Thyroid gland (tissue), 4 donors: ENCODE data around the gene ZKSCAN1. TPM values are rescaled to one million over a fixed set of nuclear protein-coding genes. Genes with fewer than 3 reads are reported as not detected.
A peak's percentile ranks its signal among the peaks of the same experiment; 100 is the strongest.

Experiments
- DNase-seq, 2 donors: peaks; one replicate each; pipeline ENCODE4 v3.0.0-alpha.2; 2019
- H3K27ac ChIP-seq, 3 donors: fragments of 200-600 bp; sonication (generic); 1 replicate in 2 of 3; 2 replicates in 1 of 3; pipeline ENCODE4 v1.5.1; 2016 to 2019; ENCODE audit warnings: mild to moderate bottlenecking in 1 of 3, moderate library complexity in 1 of 3
- H3K27me3 ChIP-seq: fragments of 200-600 bp; sonication (generic); one replicate; pipeline ENCODE4 v1.5.1; 2019
- H3K36me3 ChIP-seq, 2 donors: fragments of 200-600 bp; sonication (generic); one replicate each; pipeline ENCODE4 v1.5.1; 2016 to 2019
- H3K4me1 ChIP-seq, 2 donors: fragments of 200-600 bp; sonication (generic); one replicate each; pipeline ENCODE4 v1.5.1; 2017 to 2019
- H3K4me3 ChIP-seq, 3 donors: fragments of 200-600 bp; sonication (generic); replicated peaks in 1 of 3; 1 replicate in 2 of 3; 2 replicates in 1 of 3; pipeline ENCODE4 v1.5.1; 2016; ENCODE audit warnings: mild to moderate bottlenecking in 1 of 3
- H3K9me3 ChIP-seq: fragments of 200-600 bp; sonication (generic); one replicate; pipeline ENCODE4 v1.5.1; 2017
- POLR2A ChIP-seq, 2 donors: fragments of 450-650 bp; IDR thresholded peaks; one replicate each; pipeline ENCODE4 v1.6.1; 2017; ENCODE audit warnings: antibody characterized with exemption in 2 of 2, mild to moderate bottlenecking in 2 of 2, moderate library complexity in 1 of 2
- WGBS, 2 donors: methylation state at CpG; one replicate each; pipeline ENCODE4 v1.1.5; 2017; 5-methylcytosine and 5-hydroxymethylcytosine counted together
- intact Hi-C: fragments of 100-400 bp; cut with DNase I; formaldehyde crosslinking; loops from one replicate; pipeline ENCODE4 v1.15.1; 2023
- total RNA-seq, 4 donors: library from RNA; depleted of rRNA; stranded (reverse); fragments of >200 nt; gene quantifications; one replicate each; pipeline ENCODE4 v1.2.3, GENCODE V29; 2016
- TF ChIP-seq, protein P1 (sequence below), 6 experiments: fragments of 200-600 bp in 3 of 6; fragments of 450-650 bp in 3 of 6; sonication (generic) in 3 of 6; IDR thresholded peaks; one replicate each; pipeline ENCODE4 v1.5.1; 2016 to 2019; ENCODE audit warnings: antibody characterized with exemption in 6 of 6, mild to moderate bottlenecking in 2 of 6, inconsistent platforms in 1 of 6, moderate library complexity in 1 of 6

The ZKSCAN1 gene
- total RNA-seq, 4 donors from 2014 or later: 34.0 to 41.4 (median 35.3) TPM

DNA sequence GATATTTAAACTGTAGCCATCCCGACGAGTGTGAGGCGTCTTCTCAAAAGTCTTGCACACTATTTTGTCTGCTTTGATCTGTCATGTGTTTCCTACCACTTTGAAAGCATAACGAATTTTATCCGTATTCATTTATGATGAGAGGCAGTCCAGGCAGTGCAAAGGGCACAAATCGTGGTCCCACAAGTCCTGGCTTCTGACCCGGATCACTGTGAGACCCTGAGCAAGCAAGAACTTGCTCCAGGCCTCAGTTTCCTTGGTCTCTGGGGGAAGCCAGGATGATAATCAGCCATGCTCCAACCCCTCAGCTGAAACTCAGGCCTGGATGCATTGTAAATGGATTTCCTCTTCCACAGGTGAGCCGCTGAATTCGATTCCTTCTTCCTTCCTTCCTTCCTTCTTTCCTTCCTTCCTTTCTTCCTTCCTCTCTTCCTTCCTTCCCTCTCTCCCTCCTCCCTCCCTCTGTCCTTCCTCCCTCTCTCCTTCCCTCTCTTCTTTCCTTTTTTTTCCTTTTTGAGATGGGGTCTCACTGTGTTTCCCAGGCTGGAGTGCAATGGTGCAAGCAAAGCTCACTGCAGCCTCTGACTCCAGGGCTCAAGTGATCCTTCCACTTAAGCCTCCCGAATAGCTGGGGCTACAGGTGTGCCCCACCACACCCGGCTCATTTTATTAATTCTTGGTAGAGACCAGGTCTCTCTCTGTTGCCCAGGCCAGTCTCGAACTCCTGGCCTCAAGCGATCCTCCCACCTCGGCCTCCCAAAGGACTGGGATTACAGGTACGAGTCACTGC, 18.4 kb upstream of the ZKSCAN1 start:
- intact Hi-C loops: no loop called here
- Histone ChIP-seq H3K4me1 (peaks cover 12 to 15% of the 10 kb centered on the region in 2 donors), H3K27ac (peak overlapping the region in 2 of 3 donors; percentile 48 to 74), H3K27me3 (no peaks in the 10 kb centered on the region), H3K4me3 (peak overlapping the region in 1 of 3 donors; percentile 38), H3K9me3 (no peaks in the 10 kb centered on the region), H3K36me3 (no peaks in the 10 kb centered on the region)
- WGBS, 2 donors: 73 to 83% methylated on average over 15 of the region's 15 CpGs
- TF ChIP-seq POLR2A (IDR thresholded peaks at IDR 0.05): no peak
- TF ChIP-seq, protein P1, sequence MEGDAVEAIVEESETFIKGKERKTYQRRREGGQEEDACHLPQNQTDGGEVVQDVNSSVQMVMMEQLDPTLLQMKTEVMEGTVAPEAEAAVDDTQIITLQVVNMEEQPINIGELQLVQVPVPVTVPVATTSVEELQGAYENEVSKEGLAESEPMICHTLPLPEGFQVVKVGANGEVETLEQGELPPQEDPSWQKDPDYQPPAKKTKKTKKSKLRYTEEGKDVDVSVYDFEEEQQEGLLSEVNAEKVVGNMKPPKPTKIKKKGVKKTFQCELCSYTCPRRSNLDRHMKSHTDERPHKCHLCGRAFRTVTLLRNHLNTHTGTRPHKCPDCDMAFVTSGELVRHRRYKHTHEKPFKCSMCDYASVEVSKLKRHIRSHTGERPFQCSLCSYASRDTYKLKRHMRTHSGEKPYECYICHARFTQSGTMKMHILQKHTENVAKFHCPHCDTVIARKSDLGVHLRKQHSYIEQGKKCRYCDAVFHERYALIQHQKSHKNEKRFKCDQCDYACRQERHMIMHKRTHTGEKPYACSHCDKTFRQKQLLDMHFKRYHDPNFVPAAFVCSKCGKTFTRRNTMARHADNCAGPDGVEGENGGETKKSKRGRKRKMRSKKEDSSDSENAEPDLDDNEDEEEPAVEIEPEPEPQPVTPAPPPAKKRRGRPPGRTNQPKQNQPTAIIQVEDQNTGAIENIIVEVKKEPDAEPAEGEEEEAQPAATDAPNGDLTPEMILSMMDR (IDR thresholded peaks at IDR 0.05): no peak
- no peak for DNase-seq

DNA sequence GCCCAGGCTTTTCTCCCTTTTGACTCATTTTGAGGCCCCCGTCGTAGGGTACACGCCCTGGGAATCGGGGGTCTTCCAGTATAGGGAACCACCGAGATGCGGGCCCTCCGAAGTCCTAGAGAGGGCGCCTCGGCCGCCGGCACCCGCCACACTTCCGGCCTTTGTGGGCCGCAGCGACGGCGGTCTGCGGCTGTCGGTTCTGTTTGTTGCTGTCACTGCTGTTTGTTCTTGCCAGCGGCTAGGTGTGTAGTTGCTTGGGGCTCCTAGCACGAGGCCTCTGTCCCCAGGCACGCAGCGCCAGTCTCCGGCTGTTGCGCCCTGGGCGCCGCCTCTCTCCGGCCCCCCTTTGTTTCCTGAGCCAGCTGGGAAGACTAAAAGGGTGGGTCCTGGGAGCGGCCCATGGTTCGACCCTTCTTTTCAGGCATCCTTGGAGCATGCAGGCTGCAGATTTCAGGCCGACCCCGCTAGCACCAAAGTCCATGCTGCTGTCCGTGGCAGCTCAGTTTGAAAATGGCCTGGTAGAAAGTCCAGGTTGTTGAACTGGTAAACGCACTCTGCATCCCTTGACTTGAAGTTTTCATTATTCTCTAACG, 17.8 kb upstream of the ZKSCAN1 start:
- 6 to 8% methylated on average over 11 to 27 of the region's 35 CpGs for WGBS, 2 donors
- intact Hi-C loops: no loop called here
- peak; percentile 32 to 40 for DNase-seq
- Histone ChIP-seq H3K36me3 (no peaks in the 10 kb centered on the region), H3K4me3 (peak overlapping the region in 1 of 3 donors; percentile 38), H3K27ac (peak overlapping the region; percentile 7 to 74 (median 48)), H3K9me3 (no peaks in the 10 kb centered on the region), H3K27me3 (no peaks in the 10 kb centered on the region), H3K4me1 (peaks cover 12 to 15% of the 10 kb centered on the region in 2 donors)
- peak; percentile 1 to 26 for TF ChIP-seq POLR2A (IDR thresholded peaks at IDR 0.05)
- TF ChIP-seq, protein P1 (IDR thresholded peaks at IDR 0.05): peak in 3 of 6 experiments; percentile 11 to 46 (median 26)

DNA sequence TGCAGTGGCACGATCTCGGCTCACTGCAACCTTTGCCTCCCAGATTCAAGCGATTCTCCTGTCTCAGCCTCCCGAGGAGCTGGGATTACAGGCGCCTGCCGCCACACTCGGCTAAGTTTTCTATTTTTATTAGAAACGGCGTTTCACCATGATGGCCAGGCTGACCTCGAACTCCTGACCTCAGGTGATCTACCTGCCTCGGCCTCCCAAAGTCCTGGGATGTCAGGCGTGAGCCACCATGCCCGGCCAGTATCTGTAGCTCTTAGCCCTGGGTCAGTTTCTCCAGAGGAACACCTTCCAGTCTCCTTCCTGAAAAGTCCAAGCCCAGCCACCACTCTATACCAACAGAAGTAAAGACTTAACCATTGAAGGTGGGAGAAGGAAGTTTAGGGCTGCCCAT, 15.2 kb upstream of the ZKSCAN1 start:
- intact Hi-C loops: no loop called here
- no peak overlapping the region for H3K4me3 ChIP-seq
- H3K4me1 ChIP-seq: peaks cover 10 to 12% of the 10 kb centered on the region in 2 donors
- H3K27me3 ChIP-seq: no peaks in the 10 kb centered on the region
- TF ChIP-seq, protein P1 (IDR thresholded peaks at IDR 0.05): no peak
- no peak for TF ChIP-seq POLR2A (IDR thresholded peaks at IDR 0.05)
- no peak overlapping the region for H3K27ac ChIP-seq
- H3K9me3 ChIP-seq: no peaks in the 10 kb centered on the region
- no peak for DNase-seq
- WGBS, 2 donors: 90 to 93% methylated on average over 13 of the region's 13 CpGs
- H3K36me3 ChIP-seq: no peaks in the 10 kb centered on the region

GRCh38 chr7:100003711-100004661, 11.4 kb upstream of the ZKSCAN1 start:
- H3K4me1 ChIP-seq: no peaks in the 10 kb centered on the region
- TF ChIP-seq, protein P1 (IDR thresholded peaks at IDR 0.05): no peak
- TF ChIP-seq POLR2A (IDR thresholded peaks at IDR 0.05): no peak
- H3K4me3 ChIP-seq: no peak overlapping the region
- H3K27me3 ChIP-seq: no peaks in the 10 kb centered on the region
- intact Hi-C loops: no loop called here
- no peak overlapping the region for H3K27ac ChIP-seq
- no peaks in the 10 kb centered on the region for H3K36me3 ChIP-seq
- WGBS, 2 donors: 48 to 60% methylated on average over 12 to 14 of the region's 14 CpGs
- no peak for DNase-seq
- no peaks in the 10 kb centered on the region for H3K9me3 ChIP-seq
